Activated CD8-positive, alpha-beta T cell treated with anti-CD3 and anti-CD28 coated beads for 36 hours (primary cell): Measurements from ENCODE around the gene ACOX2. TPM values are rescaled to one million over a fixed set of nuclear protein-coding genes. Genes with fewer than 3 reads are reported as not detected.

Experiments
- ATAC-seq: fragments of 200-7000 bp; cut with Tn5 transposase; one replicate; pipeline ENCODE4 v1.10.0; 2021; ENCODE audit warnings: mild to moderate bottlenecking, moderate library complexity
- CTCF ChIA-PET: fragments of 350-600 bp; sonication (Branson Sonifier 250); formaldehyde crosslinking; loops from one replicate; lab custom pipeline; 2021; ENCODE audit warnings: antibody characterized with exemption; lab: Charles Lee
- POLR2A ChIA-PET: fragments of 350-600 bp; sonication (Branson Sonifier 250); formaldehyde crosslinking; loops from one replicate; lab custom pipeline; 2021; ENCODE audit warnings: antibody characterized with exemption; lab: Charles Lee
- DNase-seq: peaks from one replicate; pipeline ENCODE4 v3.0.0-alpha.2; 2020
- H3K27ac Mint-ChIP-seq: one replicate; pipeline ENCODE4 v1.8.0; 2021; ENCODE audit warnings: mild to moderate bottlenecking, mixed read lengths
- H3K27me3 Mint-ChIP-seq: one replicate; pipeline ENCODE4 v1.8.0; 2021; ENCODE audit warnings: mixed read lengths
- H3K36me3 Mint-ChIP-seq: one replicate; pipeline ENCODE4 v1.8.0; 2021; ENCODE audit warnings: low read depth, mixed read lengths
- H3K4me1 Mint-ChIP-seq: one replicate; pipeline ENCODE4 v1.8.0; 2021; ENCODE audit warnings: low read depth, mixed read lengths
- H3K4me3 Mint-ChIP-seq: one replicate; pipeline ENCODE4 v1.8.0; 2021; ENCODE audit warnings: mild to moderate bottlenecking, moderate library complexity, mixed read lengths
- H3K9me3 Mint-ChIP-seq: one replicate; pipeline ENCODE4 v1.8.0; 2021; ENCODE audit warnings: mixed read lengths
- CTCF ChIP-seq: fragments of 200-600 bp; IDR thresholded peaks from one replicate; pipeline ENCODE4 v1.8.0; 2022; ENCODE audit warnings: antibody characterized with exemption, mild to moderate bottlenecking
- intact Hi-C: fragments of 100-400 bp; cut with micrococcal nuclease; formaldehyde crosslinking; loops from one replicate; pipeline ENCODE4 v1.10.0; 2022
- total RNA-seq, 2 experiments: library from RNA; stranded (reverse); gene quantifications; one replicate each; pipeline ENCODE4 v1.2.3, GENCODE V29; 2021

Gene ACOX2
- total RNA-seq, 2 experiments from 2014 or later = not detected

DNA sequence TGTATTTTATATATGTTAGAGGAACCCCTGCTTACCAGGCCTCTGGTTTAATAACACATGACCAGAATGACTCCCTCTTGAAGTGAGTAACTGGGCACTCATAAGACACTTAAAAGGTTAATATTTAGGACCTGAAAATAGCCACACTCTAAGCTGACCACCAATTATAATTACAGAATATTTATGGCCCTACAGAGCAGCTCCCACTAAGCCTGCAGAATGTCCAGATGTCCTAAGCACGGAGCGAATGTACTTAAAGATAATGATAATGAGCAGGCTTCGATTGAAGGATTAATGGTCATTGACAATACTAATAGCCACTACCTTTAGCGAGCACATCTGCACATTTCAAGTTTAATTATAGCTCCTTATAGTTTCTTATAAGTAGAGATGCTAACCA lies 67.9 kb downstream of the ACOX2 start:
- Mint-ChIP-seq H3K27me3 (no peaks in the 10 kb centered on the region), H3K36me3 (no peaks in the 10 kb centered on the region), H3K27ac (no peak overlapping the region), H3K9me3 (no peaks in the 10 kb centered on the region), H3K4me1 (peaks cover 30% of the 10 kb centered on the region), H3K4me3 (no peak overlapping the region)
- no peak for TF ChIP-seq CTCF
- ATAC-seq = no peak
- DNase-seq = no peak
- POLR2A ChIA-PET = no interaction called here
- intact Hi-C loops = no loop called here
- CTCF ChIA-PET = interaction anchor here (5.2 kb wide), 1 partner anchor 22 kb away, joined by 27 read pairs; the partner anchor contains the start of gene KCTD6

DNA sequence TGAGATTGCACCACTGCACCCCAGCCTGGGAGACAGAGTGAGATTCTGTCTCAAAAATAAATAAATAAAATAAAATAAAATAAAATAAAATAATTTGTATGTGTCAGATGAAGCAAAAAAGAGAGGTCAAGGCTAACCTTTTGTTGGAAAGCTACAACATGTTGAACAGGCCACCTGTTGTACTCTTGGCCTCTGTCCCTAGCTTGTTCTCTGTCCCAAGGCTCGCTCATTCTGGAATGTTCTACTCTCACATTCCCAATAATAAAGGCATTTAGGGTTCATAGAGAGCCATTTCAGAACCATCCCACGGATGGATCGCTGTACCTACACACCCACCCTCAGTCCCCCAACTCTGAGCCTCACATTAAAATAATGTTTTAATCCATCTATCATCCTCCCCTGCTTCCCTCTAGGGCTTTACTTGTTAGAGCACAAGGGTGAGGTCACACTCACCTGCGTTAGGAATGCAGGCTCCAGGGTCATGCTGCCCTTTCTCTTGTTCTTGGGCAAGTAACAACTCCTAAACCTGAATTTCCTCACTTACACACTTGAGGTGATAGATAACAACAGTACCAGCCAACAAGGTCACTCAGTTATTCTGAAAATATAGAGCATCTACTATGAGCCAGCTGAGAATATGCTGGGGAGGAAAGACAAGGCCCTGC lies 70.0 kb downstream of the ACOX2 start:
- POLR2A ChIA-PET = interaction anchor here (0.5 kb wide), 1 partner anchor 38 kb away, joined by 3 read pairs; no protein-coding TSS in a partner anchor
- DNase-seq = no peak
- peaks cover 33% of the 10 kb centered on the region for H3K4me1 Mint-ChIP-seq
- H3K4me3 Mint-ChIP-seq = no peak overlapping the region
- CTCF ChIA-PET = interaction anchor here (0.8 to 3.7 kb wide), 3 partner anchors 10 to 65 kb away, joined by 3 to 30 read pairs (median 4); partner anchors contain the start of gene KCTD6
- no peaks in the 10 kb centered on the region for H3K9me3 Mint-ChIP-seq
- intact Hi-C loops = no loop called here
- no peak for TF ChIP-seq CTCF
- no peaks in the 10 kb centered on the region for H3K27me3 Mint-ChIP-seq
- no peak for ATAC-seq
- no peak overlapping the region for H3K27ac Mint-ChIP-seq
- H3K36me3 Mint-ChIP-seq = no peaks in the 10 kb centered on the region

GRCh38 chr3:58464866-58465265 lies 72.1 kb downstream of the ACOX2 start:
- ChIA-PET POLR2A (interaction anchor here (1.5 kb wide), 1 partner anchor 7 kb away, joined by 4 read pairs; no protein-coding TSS in a partner anchor), CTCF (interaction anchor here (0.8 to 3.7 kb wide), 4 partner anchors 24 to 104 kb away, joined by 3 to 30 read pairs (median 4); partner anchors contain the start of gene KCTD6)
- H3K9me3 Mint-ChIP-seq = no peaks in the 10 kb centered on the region
- H3K4me3 Mint-ChIP-seq = no peak overlapping the region
- ATAC-seq = peak; percentile 71
- H3K36me3 Mint-ChIP-seq = no peaks in the 10 kb centered on the region
- H3K27ac Mint-ChIP-seq = no peak overlapping the region
- intact Hi-C loops = loop anchor here (5.0 kb wide), 1 partner anchor 32 kb away; no protein-coding TSS in a partner anchor
- peaks cover 15% of the 10 kb centered on the region for H3K4me1 Mint-ChIP-seq
- no peaks in the 10 kb centered on the region for H3K27me3 Mint-ChIP-seq
- TF ChIP-seq CTCF = no peak
- peak; percentile 50 for DNase-seq

- Mint-ChIP-seq H3K4me3 (peak overlapping the region; percentile 31), H3K27ac (peak overlapping the region; percentile 20), H3K36me3 (no peaks in the 10 kb centered on the region), H3K4me1 (peaks cover 14% of the 10 kb centered on the region), H3K9me3 (no peaks in the 10 kb centered on the region), H3K27me3 (no peaks in the 10 kb centered on the region)
- ATAC-seq (no peak), DNase-seq (no peak)
- ChIA-PET POLR2A (interaction anchor here (0.6 to 1.5 kb wide), 3 partner anchors 8 to 130 kb away, joined by 3 to 4 read pairs (median 3); no protein-coding TSS in a partner anchor), CTCF (interaction anchor here (0.7 to 3.7 kb wide), 17 partner anchors 9 to 166 kb away, joined by 3 to 30 read pairs (median 4); partner anchors contain the start of gene KCTD6)
- intact Hi-C loops = loop anchor here (2.0 to 5.0 kb wide), 2 partner anchors 33 to 69 kb away; no protein-coding TSS in a partner anchor
- TF ChIP-seq CTCF = no peak
Observed at GRCh38 chr3:58463942-58464271, 73.1 kb downstream of the ACOX2 start.
